Effector memory CD4-positive, alpha-beta T cell (primary cell): ENCODE data around the gene OR52L1.

Experiments
- DNase-seq, 3 donors: peaks; one replicate each; pipeline ENCODE4 v3.0.0-alpha.2; 2020
- H3K27ac ChIP-seq: 2 replicates; pipeline ENCODE4 v1.7.0; 2013; ENCODE audit warnings: mild to moderate bottlenecking, low read length, moderate library complexity; ENCODE audit not compliant: insufficient read depth, poor library complexity, severe bottlenecking
- H3K27me3 ChIP-seq: replicated peaks from 2 replicates; pipeline ENCODE4 v1.7.0; 2013; ENCODE audit warnings: mild to moderate bottlenecking, low read length; ENCODE audit not compliant: insufficient read depth, control insufficient read depth, poor library complexity, severe bottlenecking
- H3K36me3 ChIP-seq: 2 replicates; pipeline ENCODE4 v1.7.0; 2013; ENCODE audit warnings: mild to moderate bottlenecking, low read length, moderate library complexity; ENCODE audit not compliant: control insufficient read depth, insufficient read depth
- H3K4me1 ChIP-seq: 2 replicates; pipeline ENCODE4 v1.7.0; 2013; ENCODE audit warnings: low read length, mild to moderate bottlenecking; ENCODE audit not compliant: control insufficient read depth, insufficient read depth, poor library complexity, severe bottlenecking
- H3K4me3 ChIP-seq: 2 replicates; pipeline ENCODE4 v1.7.0; 2013; ENCODE audit warnings: low read length, low read depth, mild to moderate bottlenecking; ENCODE audit not compliant: insufficient read depth, poor library complexity, severe bottlenecking
- H3K9me3 ChIP-seq: 2 replicates; pipeline ENCODE4 v1.7.0; 2013; ENCODE audit warnings: mild to moderate bottlenecking, low read length, moderate library complexity; ENCODE audit not compliant: control insufficient read depth

OR52L1 gene

DNA sequence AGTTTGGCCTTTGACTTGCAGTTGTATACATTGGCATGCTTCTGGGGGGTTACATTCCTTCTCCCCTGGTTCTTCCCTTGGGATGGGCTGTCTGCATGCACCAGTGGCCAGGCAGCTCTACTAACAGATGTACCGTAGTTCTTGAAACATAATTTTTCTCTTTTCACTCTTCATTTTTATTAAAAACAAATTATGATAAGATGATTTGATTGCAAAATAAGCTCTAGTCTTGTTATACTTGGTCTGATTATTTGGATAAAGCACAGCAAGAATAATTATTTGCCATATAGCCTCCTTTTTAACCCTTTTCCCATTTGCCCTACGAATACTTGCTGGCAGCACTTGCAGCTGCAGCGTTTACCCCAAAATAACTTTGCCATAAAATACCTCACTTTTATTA lies 31.2 kb downstream of the OR52L1 start:
- no peak overlapping the region for H3K27ac ChIP-seq
- no peaks in the 10 kb centered on the region for H3K4me1 ChIP-seq
- no peaks in the 10 kb centered on the region for H3K36me3 ChIP-seq
- H3K4me3 ChIP-seq = no peak overlapping the region
- H3K9me3 ChIP-seq = no peaks in the 10 kb centered on the region
- no peak for DNase-seq
- no peaks in the 10 kb centered on the region for H3K27me3 ChIP-seq

DNA sequence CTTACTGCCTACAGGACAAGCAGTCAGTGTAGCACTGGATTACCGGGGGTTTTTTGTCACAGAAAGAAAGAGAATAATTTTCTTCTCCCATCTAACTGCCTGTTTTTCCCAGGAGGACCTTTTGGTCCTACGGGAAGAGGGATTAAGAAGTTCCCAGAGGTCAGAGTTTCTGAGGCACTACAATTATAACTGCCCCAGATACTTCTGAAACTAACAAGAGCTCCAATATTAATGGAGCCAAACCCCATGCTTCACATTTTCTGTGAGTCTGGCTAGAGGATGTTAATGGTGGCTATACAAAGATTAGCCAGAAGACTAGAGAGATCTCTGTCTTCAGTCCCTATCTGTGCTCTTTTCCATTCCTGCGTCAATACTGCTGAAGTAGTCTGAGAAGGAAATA lies 44.8 kb downstream of the OR52L1 start, which contains the start of gene OR56A3:
TSS of gene OR56A3 (plus strand) at position 301 of the 400 bp plus-strand sequence. CDS start 5,096 bp downstream, outside the sequence.
- Histone ChIP-seq H3K4me3 (no peak within 1 kb of the TSS), H3K9me3 (no peaks in the 10 kb centered on the region), H3K36me3 (no peaks in the 10 kb centered on the region), H3K27ac (no peak within 1 kb of the TSS), H3K27me3 (no peaks in the 10 kb centered on the region), H3K4me1 (no peaks in the 10 kb centered on the region)
- DNase-seq = no peak

GRCh38 chr11:5940748-5941147 lies 46.0 kb downstream of the OR52L1 start:
- no peak for DNase-seq
- Histone ChIP-seq H3K27ac (no peak overlapping the region), H3K36me3 (no peaks in the 10 kb centered on the region), H3K4me1 (no peaks in the 10 kb centered on the region), H3K9me3 (no peaks in the 10 kb centered on the region), H3K27me3 (no peaks in the 10 kb centered on the region), H3K4me3 (no peak overlapping the region)

DNA sequence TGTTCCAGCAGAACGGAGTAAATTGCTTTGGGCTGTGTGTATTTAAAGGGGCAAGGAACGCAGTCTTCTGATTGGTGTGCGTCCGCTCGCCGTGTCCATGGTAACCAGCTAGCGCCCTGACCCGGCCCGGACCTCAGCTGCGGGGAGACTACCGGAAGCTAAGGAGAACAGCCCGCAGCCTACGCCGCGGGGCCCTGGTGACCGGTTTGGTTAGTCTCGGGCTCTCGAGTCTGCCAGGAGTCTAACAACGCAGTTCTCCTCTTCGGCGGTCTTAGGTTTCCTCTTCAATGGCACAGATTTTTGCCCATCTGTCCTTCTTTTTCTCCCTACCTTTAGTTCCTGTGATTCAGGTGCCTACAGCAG lies 48.2 kb downstream of the OR52L1 start:
- no peaks in the 10 kb centered on the region for H3K27me3 ChIP-seq
- H3K36me3 ChIP-seq = no peaks in the 10 kb centered on the region
- H3K27ac ChIP-seq = no peak overlapping the region
- no peak for DNase-seq
- no peaks in the 10 kb centered on the region for H3K9me3 ChIP-seq
- H3K4me1 ChIP-seq = no peaks in the 10 kb centered on the region
- no peak overlapping the region for H3K4me3 ChIP-seq

- DNase-seq = no peak
- H3K4me1 ChIP-seq = no peaks in the 10 kb centered on the region
- no peaks in the 10 kb centered on the region for H3K36me3 ChIP-seq
- no peak overlapping the region for H3K27ac ChIP-seq
- no peaks in the 10 kb centered on the region for H3K9me3 ChIP-seq
- no peaks in the 10 kb centered on the region for H3K27me3 ChIP-seq
- H3K4me3 ChIP-seq = no peak overlapping the region
Observed at GRCh38 chr11:5937868-5938602, 48.8 kb downstream of the OR52L1 start.
